HL-60 (cell line): ENCODE data around the gene BMPR2.
"Not testable (repeated sequence)": the region's sequence is repeated elsewhere in the genome, so short reads cannot be mapped to it uniquely, and the experiment has no call there.

Source experiments
- DNase-seq, 2 experiments: peaks; one replicate each; pipeline ENCODE4 v3.0.0-alpha.2; 2010 to 2020; ENCODE audit warnings: low read depth in 1 of 2, low spot score in 1 of 2
- H3K27ac ChIP-seq: fragments of 250-450 bp; sonication (Bioruptor Pico); replicated peaks from 2 replicates; pipeline ENCODE4 v1.5.1; 2020; ENCODE audit warnings: mild to moderate bottlenecking, moderate library complexity
- H3K27me3 ChIP-seq: fragments of 250-450 bp; sonication (Bioruptor Pico); 2 replicates; pipeline ENCODE4 v1.5.1; 2021; ENCODE audit warnings: mild to moderate bottlenecking, moderate library complexity; ENCODE audit not compliant: insufficient read depth, poor library complexity, severe bottlenecking
- H3K4me3 ChIP-seq: replicated peaks from 2 replicates; pipeline ENCODE4 v1.5.1; 2011; ENCODE audit warnings: mild to moderate bottlenecking, control low read depth, low read length; ENCODE audit not compliant: insufficient read depth
- GABPA ChIP-seq: IDR thresholded peaks from 2 replicates; pipeline ENCODE4 v1.6.1; 2012; ENCODE audit warnings: low read depth
- POLR2AphosphoS5 ChIP-seq: IDR thresholded peaks from 2 replicates; pipeline ENCODE4 v1.6.1; 2012; ENCODE audit warnings: low read depth
- SPI1 ChIP-seq: IDR thresholded peaks from 2 replicates; pipeline ENCODE4 v1.6.1; 2012; ENCODE audit warnings: low read depth, mild to moderate bottlenecking, borderline replicate concordance
- TF ChIP-seq, protein P1 (sequence below): IDR thresholded peaks from one replicate; pipeline ENCODE4 v1.5.1; 2011; ENCODE audit warnings: low read length, control low read depth, inconsistent platforms; ENCODE audit not compliant: insufficient read depth
- TF ChIP-seq, protein P2 (sequence below): IDR thresholded peaks from 2 replicates; pipeline ENCODE4 v1.6.1; 2012; ENCODE audit warnings: low read depth; ENCODE audit not compliant: insufficient replicate concordance

BMPR2 gene

DNA sequence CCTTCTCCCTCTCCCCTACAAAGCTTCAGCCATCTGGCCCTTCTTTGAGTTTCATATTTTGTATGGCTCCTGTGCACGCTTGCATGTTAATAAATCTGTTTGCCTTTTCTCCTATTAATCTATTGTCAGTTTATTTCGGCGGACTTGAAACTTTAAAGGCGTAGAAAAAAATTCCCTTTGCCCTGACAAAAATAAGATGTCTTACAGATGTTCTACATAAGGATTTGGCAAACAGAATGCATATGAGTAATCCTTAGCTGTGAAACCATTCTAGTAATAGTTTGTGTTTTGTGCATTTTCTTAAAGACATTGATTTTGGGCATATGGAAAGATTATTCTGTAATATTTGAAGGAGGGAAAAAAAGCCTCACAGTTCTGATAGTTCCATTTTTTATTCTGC is 15.0 kb upstream of the BMPR2 start:
- no peaks in the 10 kb centered on the region for H3K27me3 ChIP-seq
- no peak for DNase-seq
- TF ChIP-seq, protein P1, sequence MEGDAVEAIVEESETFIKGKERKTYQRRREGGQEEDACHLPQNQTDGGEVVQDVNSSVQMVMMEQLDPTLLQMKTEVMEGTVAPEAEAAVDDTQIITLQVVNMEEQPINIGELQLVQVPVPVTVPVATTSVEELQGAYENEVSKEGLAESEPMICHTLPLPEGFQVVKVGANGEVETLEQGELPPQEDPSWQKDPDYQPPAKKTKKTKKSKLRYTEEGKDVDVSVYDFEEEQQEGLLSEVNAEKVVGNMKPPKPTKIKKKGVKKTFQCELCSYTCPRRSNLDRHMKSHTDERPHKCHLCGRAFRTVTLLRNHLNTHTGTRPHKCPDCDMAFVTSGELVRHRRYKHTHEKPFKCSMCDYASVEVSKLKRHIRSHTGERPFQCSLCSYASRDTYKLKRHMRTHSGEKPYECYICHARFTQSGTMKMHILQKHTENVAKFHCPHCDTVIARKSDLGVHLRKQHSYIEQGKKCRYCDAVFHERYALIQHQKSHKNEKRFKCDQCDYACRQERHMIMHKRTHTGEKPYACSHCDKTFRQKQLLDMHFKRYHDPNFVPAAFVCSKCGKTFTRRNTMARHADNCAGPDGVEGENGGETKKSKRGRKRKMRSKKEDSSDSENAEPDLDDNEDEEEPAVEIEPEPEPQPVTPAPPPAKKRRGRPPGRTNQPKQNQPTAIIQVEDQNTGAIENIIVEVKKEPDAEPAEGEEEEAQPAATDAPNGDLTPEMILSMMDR = no peak
- TF ChIP-seq, protein P2, sequence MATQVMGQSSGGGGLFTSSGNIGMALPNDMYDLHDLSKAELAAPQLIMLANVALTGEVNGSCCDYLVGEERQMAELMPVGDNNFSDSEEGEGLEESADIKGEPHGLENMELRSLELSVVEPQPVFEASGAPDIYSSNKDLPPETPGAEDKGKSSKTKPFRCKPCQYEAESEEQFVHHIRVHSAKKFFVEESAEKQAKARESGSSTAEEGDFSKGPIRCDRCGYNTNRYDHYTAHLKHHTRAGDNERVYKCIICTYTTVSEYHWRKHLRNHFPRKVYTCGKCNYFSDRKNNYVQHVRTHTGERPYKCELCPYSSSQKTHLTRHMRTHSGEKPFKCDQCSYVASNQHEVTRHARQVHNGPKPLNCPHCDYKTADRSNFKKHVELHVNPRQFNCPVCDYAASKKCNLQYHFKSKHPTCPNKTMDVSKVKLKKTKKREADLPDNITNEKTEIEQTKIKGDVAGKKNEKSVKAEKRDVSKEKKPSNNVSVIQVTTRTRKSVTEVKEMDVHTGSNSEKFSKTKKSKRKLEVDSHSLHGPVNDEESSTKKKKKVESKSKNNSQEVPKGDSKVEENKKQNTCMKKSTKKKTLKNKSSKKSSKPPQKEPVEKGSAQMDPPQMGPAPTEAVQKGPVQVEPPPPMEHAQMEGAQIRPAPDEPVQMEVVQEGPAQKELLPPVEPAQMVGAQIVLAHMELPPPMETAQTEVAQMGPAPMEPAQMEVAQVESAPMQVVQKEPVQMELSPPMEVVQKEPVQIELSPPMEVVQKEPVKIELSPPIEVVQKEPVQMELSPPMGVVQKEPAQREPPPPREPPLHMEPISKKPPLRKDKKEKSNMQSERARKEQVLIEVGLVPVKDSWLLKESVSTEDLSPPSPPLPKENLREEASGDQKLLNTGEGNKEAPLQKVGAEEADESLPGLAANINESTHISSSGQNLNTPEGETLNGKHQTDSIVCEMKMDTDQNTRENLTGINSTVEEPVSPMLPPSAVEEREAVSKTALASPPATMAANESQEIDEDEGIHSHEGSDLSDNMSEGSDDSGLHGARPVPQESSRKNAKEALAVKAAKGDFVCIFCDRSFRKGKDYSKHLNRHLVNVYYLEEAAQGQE = no peak
- TF ChIP-seq SPI1 (no peak), GABPA (no peak), POLR2AphosphoS5 (no peak)
- no peak overlapping the region for H3K4me3 ChIP-seq
- H3K27ac ChIP-seq = no peak overlapping the region

DNA sequence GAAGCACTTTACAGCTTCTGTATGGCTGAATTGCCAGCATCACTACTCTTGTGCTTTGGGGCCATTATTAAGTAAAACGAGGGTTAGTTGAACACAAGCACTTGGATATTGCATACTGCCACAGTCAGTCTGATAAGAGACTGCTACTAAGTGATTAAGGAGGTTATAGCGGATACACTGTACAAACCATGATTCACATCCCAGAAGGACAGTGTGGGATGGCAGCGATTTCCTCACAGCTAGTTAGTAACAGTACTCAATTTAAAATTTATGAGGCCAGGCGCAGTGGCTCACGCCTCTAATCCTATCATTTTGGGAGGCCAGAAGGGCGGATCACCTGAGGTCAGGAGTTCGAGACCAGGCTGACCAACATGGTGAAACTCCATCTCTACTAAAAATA is 2.6 kb upstream of the BMPR2 start:
- H3K27ac ChIP-seq = no peak overlapping the region
- TF ChIP-seq SPI1 (no peak), POLR2AphosphoS5 (no peak), GABPA (no peak)
- TF ChIP-seq, protein P2 = no peak
- TF ChIP-seq, protein P1 = no peak

DNA sequence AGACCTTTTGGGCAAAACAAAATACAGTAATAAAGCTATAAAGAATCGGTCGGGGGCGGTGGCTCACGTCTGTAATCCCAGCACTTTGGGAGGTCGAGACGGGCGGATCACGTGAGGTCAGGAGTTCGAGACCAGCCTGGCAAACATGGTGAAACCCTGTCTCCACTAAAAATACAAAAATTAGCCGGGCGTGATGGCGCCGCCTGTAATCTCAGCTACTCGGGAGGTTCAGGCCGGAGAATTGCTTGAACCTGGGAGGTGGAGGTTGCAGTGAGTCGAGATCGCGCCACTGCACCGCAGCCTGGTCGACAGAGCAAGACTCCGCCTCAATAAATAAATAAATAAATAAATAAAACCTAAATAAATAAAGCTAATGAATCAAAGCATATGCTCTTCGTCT is 1.7 kb upstream of the BMPR2 start:
- H3K27ac ChIP-seq, H3K27me3 ChIP-seq, DNase-seq, H3K4me3 ChIP-seq: not testable (repeated sequence)

More for the DNA sequence above, 2.6 kb upstream of the BMPR2 start:
- no peak overlapping the region for H3K4me3 ChIP-seq
- peaks cover 6% of the 10 kb centered on the region for H3K27me3 ChIP-seq
- DNase-seq = no peak

DNA sequence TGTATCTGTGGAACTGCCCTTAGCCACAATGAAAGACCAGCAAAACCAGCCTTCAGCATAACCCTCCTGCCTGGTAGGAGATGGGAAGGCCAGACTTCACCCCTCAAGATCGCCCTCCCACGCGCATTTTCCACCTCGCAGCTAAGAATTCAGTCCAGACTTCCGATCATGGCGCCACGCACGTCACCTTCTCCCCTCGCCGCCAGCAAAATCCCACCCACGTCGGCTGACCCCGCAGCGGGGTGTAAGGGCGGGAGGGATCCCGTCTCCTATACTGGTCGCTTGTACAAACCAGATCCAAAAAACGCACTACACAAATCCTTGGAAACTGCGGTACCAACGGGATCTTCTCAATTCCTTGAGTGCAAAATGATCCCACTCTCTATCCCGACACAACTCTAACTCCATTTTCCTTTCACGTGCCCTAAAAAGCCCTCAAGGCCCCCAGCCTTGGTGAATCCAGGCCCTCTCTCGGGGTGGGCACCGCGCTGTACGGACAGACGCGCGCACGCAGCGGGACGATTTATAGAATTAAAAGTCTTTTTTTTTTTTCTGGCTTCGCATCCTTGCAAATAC is 1.0 kb upstream of the BMPR2 start:
- DNase-seq = peak in 1 of 2 experiments; percentile 7
- Histone ChIP-seq H3K27me3 (peaks cover 8% of the 10 kb centered on the region), H3K27ac (no peak overlapping the region), H3K4me3 (peak overlapping the region; percentile 90)
- TF ChIP-seq, protein P1 = no peak
- TF ChIP-seq SPI1 = no peak
- TF ChIP-seq, protein P2 = no peak
- TF ChIP-seq GABPA = no peak
- TF ChIP-seq POLR2AphosphoS5 = no peak
